NCI-H748 (cell line): Measurements from ENCODE around the gene LRRC10B.
"Not testable (repeated sequence)": the region's sequence is repeated elsewhere in the genome, so short reads cannot be mapped to it uniquely, and the experiment has no call there.

Experiments
- DNase-seq: peaks from one replicate; lab custom pipeline; 2025; ENCODE audit not compliant: unreplicated experiment; lab: John Stamatoyannopoulos, UW

LRRC10B gene

GRCh38 chr11:61507962-61508861, at the start of gene LRRC10B:
Gene LRRC10B, plus strand, starts transcription at chr11:61508749. Its CDS starts 250 bp downstream, at chr11:61508999.
- DNase-seq, result peak; percentile 95

GRCh38 chr11:61460474-61460881, 48.1 kb upstream of the LRRC10B start:
- DNase-seq, result no peak

DNA sequence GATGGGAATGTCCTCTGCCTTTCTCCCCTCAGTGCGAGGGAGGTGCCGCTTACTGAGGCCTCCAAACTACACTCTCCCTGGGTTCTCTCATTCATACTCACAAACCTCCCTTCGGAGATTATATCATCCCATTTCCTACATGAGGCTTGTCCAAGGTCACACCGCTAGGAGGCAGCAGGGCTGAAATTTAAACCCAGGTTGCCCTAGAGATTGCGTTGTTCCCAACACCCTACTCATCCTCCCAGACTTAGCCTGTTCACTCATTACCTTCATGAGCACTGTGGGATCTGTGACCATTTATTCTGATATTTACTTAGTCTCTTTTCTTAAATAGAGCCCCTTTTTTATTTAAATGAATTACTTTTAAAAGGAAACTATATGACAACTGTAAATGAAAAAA, 47.6 kb upstream of the LRRC10B start:
- no peak for DNase-seq

GRCh38 chr11:61467602-61468001, 40.9 kb upstream of the LRRC10B start:
- not testable (repeated sequence) for DNase-seq

- DNase-seq, result no peak
Measured at GRCh38 chr11:61468002-61468401, 40.5 kb upstream of the LRRC10B start.

DNA sequence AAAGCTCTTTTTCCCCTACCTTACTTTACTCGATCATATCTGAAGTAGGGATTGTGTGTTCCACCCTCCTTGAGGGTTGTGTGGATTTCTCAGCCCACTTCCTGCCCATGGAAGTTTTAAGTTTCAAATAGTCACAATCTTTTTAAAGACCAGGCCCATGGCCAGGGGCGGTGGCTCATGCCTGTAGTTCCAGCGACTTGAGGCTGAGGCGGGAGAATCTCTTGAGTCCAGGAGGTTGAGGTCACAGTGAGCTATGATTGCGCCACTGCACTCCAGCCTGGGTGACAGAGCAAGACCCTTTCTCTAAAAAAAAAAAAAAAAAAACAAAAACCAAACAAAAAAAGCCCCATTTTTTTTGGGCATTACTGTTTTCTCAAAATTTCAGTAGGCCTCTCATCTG, 36.3 kb upstream of the LRRC10B start:
- DNase-seq, result no peak

- no peak for DNase-seq
Measured at GRCh38 chr11:61472868-61473267, 35.7 kb upstream of the LRRC10B start.

DNA sequence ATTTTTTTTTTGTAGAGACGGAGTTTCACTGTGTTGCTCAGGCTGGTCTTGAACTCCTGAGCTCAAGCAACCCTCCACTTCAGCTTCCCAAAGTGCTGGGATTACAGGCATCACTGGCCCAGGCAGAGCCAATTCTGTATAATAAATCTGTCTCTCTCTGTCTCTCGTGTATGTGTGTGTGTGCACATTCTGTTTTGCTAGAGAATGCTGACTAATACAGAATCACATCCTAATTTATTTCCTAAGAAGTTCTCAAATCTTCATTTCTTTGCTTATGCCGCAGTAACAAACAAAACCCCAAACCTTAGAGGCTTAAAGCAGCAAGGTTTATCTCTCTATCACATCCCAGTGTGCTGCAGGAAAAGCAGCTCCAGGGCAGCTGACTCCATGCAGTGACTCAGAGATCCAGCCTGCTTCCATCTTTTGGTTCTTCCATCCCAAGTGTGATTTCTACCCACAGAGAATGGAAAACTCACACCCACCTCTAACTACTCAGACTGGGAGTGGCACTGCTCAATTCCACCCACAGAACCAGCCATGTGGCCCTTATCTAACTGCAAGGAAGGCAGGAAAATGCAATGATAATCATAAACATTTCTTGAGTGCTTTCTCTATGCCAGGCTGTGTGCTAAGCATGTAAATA, 35.1 kb upstream of the LRRC10B start:
- DNase-seq, result no peak

GRCh38 chr11:61474013-61474643, 34.4 kb upstream of the LRRC10B start:
- DNase-seq, result no peak

GRCh38 chr11:61475433-61475832, 33.1 kb upstream of the LRRC10B start:
- no peak for DNase-seq

DNA sequence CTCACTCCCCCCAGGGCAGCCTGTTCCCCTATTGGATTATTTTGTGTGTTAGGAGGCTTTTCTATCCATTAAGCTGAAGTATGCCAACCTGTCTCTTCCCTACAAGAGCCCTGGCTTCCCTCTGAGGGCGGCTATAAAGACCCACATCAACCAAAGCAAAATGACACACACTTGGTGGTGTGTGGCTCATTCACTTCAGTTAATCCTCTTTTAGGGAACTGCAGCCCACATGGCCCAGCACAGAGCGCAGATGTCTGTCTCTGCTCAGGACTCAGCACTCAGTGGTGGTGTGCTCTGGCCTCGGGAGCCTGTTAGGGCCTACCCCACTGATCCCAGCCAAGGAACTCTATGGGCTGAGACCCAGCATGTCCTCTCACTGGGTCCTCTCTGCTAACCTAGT, 32.2 kb upstream of the LRRC10B start:
- DNase-seq, result no peak

GRCh38 chr11:61477126-61477525, 31.4 kb upstream of the LRRC10B start:
- DNase-seq, result no peak

DNA sequence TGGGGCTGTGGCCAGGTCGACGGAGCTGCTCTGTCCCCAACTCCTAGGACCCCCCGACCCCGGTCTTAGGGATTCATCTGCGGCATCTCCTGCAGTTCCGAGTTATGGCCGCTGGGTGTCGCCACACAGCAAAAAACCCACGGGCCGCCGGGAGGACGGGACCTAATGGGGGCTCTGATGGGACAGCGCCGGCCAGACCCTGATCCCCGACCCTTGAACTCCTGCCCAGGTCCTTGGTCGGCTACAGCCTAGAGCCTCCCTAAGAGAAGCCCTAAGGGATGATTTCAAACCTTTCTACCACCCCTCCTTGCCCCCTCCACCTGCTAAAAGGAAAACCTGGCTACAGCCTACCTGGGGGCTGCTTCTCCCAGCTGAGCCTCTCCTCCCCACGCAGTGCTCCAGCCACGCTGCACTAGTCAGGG, 30.8 kb upstream of the LRRC10B start:
- peak; percentile 37 for DNase-seq

DNA sequence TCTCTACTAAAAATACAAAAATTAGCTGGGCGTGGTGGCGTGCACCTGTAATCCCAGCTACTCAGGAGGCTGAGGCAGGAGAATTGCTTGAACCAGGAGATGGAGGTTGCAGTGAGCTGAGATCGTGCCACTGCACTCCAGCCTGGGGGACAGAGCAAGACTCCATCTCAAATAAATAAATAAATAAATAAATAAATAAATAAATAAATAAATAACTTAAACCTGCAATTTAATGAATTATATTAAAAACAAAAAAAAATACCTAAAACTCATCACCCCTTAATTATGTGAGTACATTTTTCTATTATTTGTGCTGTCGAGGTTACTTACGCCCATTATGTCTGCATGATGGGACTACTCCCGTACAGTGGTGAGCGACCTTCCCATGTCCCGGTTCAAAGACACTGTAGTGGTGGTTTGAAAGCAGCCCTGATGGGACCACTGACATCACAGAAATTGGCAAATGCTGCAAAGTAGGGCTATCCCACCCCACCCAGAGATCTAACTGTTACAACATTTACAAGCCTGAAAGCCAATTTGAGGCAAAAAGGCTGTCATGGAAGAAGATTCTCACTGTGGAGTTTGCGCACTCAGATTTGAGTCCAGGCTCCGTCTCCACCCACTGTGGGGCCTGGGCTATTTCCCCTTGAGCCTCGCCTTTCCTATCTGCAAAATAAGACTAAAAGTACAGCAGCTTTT, 29.0 kb upstream of the LRRC10B start:
- not testable (repeated sequence) for DNase-seq

GRCh38 chr11:61480261-61480993, 28.1 kb upstream of the LRRC10B start:
- DNase-seq, result no peak

- DNase-seq, result peak; percentile 81
Measured at GRCh38 chr11:61480994-61481335, 27.6 kb upstream of the LRRC10B start.

- DNase-seq, result no peak
Measured at GRCh38 chr11:61481806-61482205, 26.7 kb upstream of the LRRC10B start.

GRCh38 chr11:61482513-61482912, 26.0 kb upstream of the LRRC10B start:
- DNase-seq, result no peak

GRCh38 chr11:61484541-61484940, 24.0 kb upstream of the LRRC10B start:
- no peak for DNase-seq

GRCh38 chr11:61485080-61485479, 23.5 kb upstream of the LRRC10B start:
- DNase-seq, result no peak
